ENCODE measurements around the gene SDK1.

- TF ChIP-seq CTCF (conservative IDR thresholded peaks at IDR 0.05) (no peak), ZFX (IDR thresholded peaks at IDR 0.05) (no peak)
Measured at GRCh38 chr7:4123346-4123745, 822.3 kb downstream of the SDK1 start.
